ENCODE measurements around the gene IFNLR1.

Gene IFNLR1

GRCh38 chr1:24120965-24121364 is 66.1 kb downstream of the IFNLR1 start:
- no peak for DNase-seq (ENCODE audit: low read depth)

DNA sequence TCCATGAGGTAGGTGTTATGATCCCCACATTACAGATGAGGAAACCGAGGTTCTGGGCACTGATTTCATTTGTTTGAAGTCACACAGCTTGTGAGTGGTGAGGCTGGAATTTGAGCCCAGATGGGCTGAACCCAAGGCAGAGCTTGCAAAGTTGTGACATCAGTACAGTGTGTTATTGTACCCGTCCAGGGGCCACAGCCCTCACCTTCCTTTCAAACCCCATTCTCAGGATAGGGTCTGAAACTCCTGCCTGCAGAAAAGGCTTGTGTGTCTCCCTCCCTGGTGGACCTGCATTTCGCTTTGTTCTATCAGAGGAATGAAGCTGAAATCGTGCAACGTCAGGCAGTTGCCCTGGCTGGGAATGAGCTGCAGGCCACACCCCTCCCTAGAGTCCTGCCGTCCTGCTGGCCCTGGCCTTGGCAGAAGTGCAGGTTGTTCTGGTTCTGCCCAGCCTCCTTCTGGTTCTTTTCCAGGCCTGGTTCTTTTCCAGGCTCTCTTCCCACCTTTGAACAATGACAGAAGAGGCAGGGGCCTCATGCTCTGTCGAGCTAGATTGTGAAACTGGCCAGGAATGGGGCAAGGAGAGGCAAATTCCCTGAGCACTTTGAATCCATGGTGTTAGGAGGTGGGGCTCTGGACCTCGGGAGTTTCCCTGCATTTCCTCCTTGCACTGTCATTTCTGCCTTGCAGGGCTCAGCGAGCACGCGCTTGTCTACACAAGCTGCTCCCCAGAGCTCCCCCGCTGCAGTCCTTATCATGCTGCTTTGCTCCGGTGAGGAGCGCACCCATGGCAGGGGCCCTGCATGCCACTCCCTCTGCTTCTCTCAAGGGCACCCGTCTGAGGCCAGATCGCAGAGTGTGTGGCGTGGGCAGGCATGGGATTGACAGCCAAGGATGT is 67.0 kb downstream of the IFNLR1 start:
- DNase-seq (ENCODE audit: low read depth): no peak

DNA sequence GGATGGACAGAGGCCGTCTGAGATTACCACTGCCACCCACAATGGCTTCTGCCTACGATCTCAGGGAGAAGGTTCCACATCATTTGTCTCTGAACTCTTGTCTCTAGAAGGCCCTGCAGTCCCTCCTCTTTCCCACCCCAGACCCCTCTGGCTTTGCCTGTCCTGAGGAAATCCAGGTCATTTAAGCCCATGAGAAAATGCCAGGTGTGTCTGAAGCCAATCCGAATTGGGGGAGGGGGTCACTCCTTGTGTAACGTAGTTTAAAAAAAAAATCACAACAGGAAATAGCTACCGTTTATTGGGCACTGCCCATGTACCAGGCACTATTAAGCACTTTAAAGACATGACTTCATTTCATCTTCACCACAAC is 67.6 kb downstream of the IFNLR1 start:
- no peak for DNase-seq (ENCODE audit: low read depth)

DNA sequence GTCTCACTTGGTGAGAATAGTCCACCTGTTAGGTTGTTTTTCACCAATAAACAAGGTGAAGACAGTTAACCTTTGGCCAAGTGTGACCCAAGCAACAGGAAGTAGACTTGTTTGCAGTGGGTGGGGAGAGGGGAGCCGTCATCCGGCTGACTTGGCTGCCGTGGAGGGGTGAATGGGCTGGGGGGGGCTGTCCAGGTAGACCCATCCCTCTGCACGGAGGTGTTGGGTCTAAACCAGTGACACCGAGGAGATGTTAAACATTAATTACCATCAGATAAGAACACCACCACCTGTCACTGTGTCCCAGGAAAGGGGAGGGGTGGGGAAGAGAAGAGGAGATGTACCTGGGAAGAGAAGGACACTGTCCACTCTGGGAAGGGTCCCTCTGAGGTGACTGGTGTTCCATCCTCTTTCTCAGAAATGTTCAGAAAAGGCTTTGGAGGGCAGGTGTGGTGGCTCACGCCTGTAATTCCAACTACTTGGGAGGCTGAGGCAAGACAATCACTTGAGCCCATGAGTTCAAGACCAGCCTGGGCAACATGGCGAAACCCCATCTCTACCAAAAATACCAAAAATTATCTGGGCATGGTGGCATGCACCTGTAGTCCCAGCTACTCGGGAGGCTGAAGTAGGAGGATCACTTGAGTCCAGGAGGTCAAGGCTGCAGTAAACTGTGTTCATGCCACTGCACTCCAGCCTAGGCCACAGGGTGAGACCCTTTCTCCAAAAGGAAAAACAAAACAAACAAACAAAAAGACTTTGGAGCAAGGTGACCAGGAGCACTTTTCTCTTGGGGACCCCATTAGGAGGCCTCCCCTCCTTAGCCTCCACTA is 68.5 kb downstream of the IFNLR1 start:
- no peak for DNase-seq (ENCODE audit: low read depth)

DNA sequence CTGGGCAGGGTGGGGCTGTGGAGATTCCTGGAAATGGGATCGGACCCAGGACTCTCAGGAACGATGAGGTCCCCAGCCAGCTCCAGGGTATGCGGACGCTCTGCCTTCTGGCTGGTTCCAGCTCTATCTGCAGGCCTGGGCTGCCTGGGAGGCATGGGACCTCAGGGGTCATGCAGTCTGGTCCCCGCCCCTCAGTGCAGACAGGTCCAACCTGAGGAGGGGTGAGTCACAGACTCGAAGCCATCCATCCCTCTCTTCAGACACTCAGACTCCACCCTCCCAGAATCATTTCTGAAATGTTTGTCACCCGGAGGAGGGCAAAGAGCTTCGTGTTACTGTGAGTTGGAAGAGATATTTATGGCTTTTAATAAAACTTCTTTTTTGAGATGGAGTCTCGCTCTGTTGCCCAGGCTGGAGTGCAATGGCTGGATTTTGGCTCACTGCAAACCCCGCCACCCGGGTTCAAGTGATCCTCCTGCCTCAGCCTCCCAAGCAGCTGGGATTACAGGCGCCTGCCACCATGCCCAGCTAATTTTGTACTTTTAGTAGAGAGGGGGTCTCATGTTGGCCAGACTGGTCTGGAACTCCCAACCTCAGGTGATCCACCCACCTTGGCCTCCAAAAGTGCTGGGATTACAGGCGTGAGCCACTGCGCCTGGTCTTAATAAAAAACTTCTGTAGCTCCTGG is 69.2 kb downstream of the IFNLR1 start:
- no peak for DNase-seq (ENCODE audit: low read depth)

DNA sequence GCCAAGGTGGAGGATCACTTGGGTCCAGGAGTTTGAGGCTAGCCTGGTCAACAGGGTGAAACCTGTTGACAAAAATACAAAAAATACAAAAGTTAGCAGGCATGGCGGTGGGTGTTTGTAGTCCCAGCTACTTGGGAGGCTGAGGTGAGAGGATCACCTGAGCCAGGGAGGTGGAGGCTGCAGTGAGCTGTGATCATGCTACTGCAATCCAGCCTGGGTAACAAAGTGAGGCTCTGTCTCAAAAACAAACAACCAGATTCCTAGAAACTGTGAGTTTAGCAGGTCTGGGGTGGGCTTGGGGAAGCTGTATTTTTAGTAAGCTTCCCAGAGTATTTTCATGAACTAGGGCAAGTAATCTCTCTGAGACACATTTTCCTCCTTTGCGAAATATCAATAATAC is 70.0 kb downstream of the IFNLR1 start:
- DNase-seq (ENCODE audit: low read depth): no peak

- no peak for DNase-seq (ENCODE audit: low read depth)
Measured at GRCh38 chr1:24114753-24115152, 72.3 kb downstream of the IFNLR1 start.

GRCh38 chr1:24113641-24114033 is 73.5 kb downstream of the IFNLR1 start:
- no peak for DNase-seq (ENCODE audit: low read depth)

DNA sequence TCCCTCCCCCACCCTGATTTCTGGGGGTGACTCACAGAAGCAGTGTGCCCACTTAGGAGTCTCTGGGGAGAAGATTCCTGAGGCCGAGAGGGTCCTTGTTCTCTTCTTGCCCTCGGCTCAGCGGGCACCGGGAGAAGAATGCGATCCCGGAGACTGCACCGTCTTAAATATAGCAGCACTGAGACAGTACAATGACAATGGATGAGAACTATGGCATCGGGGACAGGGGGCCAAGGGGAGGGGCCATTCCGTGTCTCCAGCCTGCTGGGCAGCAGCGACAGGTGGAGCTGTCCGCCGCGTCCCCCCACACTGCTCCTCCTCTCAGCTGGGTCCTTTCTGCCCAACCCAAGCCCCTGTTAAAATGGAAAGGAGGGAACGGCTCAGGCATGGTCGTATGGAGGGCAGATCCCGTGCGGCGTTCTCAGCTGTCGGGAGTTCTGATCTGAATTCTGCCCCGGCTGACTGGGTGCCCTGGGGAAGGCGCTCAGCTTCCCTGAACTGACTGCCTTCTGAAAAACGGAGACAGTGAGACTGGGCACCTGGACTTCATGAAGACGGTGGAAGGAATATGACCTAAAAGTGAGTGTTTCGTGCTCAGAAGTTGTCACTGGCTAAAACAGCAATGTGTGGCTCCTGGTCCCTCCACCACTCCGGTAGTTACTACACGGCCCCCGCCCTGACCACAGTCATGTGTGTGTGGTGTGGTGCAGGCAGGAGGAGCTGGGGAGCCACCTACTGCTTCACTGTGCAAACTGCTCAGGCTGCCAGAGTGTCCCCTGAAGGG is 74.9 kb downstream of the IFNLR1 start, which contains the start of gene MYOM3:
Gene MYOM3 (minus strand): TSS at position 140 of the 784 bp plus-strand sequence. CDS start 3,499 bp downstream, outside the sequence.
- no peak for DNase-seq (ENCODE audit: low read depth)

DNA sequence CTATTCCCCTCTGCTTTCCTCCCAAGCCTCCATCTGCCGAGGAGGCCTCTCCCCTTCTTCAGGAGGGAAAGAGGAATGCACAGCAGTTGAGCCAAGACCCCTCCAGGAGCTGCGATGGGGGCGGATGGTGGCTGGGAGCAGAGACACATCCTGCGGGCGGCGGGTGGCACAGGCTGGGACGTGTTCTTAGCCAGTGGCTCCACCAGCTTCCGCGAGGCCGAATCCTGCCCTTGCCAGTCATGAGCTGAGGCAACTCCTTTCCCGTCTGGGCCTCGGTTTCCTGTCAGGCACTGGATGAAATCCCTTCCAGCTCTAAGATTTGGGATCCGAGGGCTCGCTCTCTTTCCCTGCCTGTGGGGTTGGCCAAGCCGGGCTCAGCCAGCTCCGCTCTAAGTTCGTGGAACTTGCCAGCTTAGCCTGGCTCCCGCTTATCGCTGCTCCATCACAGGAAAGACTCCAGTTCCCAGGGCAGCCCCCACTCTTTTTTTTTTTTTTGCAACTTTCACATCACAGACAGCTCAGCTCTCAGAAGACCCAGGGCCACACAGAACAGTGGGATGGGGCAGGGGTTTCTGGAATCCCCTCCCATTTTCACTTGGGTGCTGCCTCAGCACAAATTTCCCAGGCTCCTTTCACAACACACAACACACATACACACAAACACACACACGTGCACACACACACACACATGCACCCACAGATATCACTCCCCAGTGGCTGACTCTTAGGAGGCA is 75.7 kb downstream of the IFNLR1 start:
- DNase-seq (ENCODE audit: low read depth): no peak

DNA sequence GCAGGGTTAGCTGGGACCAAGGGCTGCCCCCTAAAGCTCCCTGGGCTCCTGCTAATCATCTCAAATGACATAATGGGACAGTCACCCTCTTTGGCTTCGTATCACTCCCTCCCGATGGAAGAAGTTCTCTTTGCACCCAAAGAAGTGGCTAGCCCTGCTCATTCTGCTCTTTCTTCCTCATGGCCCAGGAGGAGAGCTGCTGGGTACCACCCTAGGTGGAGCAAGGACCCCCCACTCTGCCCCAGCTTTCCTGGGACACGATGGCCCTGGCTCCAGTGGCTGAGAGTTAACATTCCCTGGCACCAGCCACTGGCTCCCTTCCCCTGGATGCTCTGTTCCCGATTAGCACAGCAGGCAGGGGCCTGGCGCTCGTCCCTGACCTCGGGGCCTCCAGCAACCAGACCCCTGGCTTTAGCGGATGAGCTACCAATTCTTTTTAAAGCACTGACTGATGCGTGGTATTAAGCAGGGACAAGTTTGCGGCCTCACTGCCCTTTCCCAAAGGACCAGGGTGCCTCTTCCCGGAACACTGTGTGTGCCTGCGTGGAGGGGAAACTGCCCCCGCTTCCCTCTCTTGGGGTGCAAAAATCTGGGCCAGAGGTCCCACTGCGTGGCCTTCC is 76.3 kb downstream of the IFNLR1 start:
- DNase-seq (ENCODE audit: low read depth): no peak

- no peak for DNase-seq (ENCODE audit: low read depth)
Measured at GRCh38 chr1:24109686-24110475, 77.2 kb downstream of the IFNLR1 start.

GRCh38 chr1:24109166-24109483 is 78.0 kb downstream of the IFNLR1 start:
- DNase-seq (ENCODE audit: low read depth): no peak

DNA sequence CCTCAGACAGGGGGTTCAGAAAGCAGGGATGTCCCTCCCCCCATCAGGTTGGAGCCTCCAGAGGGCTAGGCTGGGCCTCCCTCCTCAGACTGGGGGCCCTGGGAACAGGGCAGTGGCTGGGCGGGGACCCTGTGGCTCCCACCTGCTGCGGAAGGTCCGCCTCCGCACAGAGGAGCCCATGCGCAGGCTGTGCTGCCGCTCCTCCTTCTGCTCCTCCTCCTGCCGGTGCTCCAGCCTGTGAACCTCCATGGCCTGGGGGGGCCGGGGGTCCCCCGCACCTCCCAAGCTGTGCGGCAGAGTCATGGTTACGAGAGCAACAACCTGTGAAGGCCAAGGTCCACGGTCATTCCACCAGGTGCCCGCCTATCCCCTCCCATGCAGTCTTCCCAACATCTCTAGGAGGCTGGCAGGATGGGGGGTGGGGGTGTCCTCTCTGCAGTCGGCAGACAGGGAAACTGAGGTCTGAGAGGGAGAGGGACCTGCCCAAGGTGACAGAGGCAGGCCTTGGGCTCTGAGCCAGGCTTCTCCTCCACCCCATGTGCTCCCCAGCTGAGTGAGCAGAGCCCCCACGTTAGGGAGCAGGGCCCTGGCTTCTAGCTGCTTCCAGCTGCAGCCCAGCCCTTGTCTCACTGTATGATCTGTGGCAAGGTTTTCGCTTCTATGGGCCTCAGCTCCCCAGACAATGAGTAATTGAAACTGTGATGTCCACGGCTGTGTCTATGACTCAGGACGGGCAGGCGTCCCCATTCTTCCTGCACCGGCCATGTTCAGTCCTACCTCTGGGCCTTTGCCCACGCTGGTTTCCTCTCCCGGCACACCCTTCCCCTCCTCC is 78.5 kb downstream of the IFNLR1 start:
- DNase-seq (ENCODE audit: low read depth): no peak

- no peak for DNase-seq (ENCODE audit: low read depth)
Measured at GRCh38 chr1:24107462-24108138, 79.5 kb downstream of the IFNLR1 start.

DNA sequence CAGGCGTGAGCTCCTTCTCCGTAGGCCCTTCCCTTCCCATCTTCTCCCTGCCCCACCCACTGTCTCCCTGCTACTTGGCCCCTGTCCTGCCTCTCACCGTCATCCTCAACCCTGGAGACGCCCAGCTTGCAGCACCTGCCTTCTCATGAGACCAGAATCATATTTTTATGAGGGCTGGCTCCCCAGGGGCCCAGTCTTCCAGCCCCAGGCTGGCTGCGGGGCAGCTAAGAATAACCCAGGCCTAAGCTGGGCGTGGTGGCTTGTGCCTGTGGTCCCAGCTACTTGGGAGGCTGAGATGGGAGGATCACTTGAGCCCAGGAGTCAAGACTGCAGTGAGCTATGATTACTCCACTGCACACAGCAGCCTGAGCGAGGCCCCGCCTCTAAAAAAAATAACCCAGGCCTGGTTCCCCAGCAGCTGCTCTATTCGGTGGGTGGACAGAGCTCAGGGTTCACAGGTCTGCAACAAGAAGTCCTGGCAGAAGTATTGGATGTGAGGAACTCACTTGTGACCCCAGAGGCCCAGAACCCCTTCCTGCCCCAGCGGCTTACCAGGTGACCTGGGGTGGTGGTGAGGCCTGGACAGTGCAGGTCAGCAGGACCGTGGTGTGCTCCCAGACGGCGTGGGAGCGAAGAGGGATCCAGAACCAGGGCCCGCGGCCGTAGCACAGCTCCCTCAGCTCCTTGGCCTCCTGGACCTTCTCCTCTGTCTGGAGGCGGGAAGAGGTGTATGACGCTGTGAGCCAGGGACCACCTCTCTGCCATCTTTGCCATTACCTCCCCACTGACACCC is 81.5 kb downstream of the IFNLR1 start:
- no peak for DNase-seq (ENCODE audit: low read depth)

GRCh38 chr1:24104854-24105253 is 82.2 kb downstream of the IFNLR1 start:
- DNase-seq (ENCODE audit: low read depth): no peak
